H9 (cell line): ENCODE data around the gene ABHD17C. TPM values are rescaled to one million over a fixed set of nuclear protein-coding genes. Genes with fewer than 3 reads are reported as not detected.

Experiments
- DNase-seq: peaks from one replicate; pipeline ENCODE4 v3.0.0-alpha.2; 2017
- H2AFZ ChIP-seq: one replicate; pipeline ENCODE4 v1.6.1; 2013; ENCODE audit warnings: mild to moderate bottlenecking, low read length, control low read depth, moderate library complexity
- H2AK5ac ChIP-seq: 2 replicates; pipeline ENCODE4 v1.6.1; 2013; ENCODE audit warnings: low read length, control low read depth, mixed read lengths; ENCODE audit not compliant: insufficient read length
- H2BK120ac ChIP-seq: one replicate; pipeline ENCODE4 v1.6.1; 2013; ENCODE audit warnings: low read depth, mild to moderate bottlenecking, low read length, control low read depth, inconsistent platforms; ENCODE audit not compliant: poor library complexity, severe bottlenecking
- H2BK12ac ChIP-seq: 2 replicates; pipeline ENCODE4 v1.6.1; 2013; ENCODE audit warnings: low read length, control low read depth, mixed read lengths, low read depth; ENCODE audit not compliant: insufficient read length
- H2BK15ac ChIP-seq: 2 replicates; pipeline ENCODE4 v1.6.1; 2013; ENCODE audit warnings: low read depth, low read length, control low read depth
- H2BK20ac ChIP-seq: one replicate; pipeline ENCODE4 v1.6.1; 2013; ENCODE audit warnings: low read depth, mild to moderate bottlenecking, low read length, control low read depth, inconsistent platforms; ENCODE audit not compliant: poor library complexity, severe bottlenecking
- H2BK5ac ChIP-seq: 2 replicates; pipeline ENCODE4 v1.6.1; 2013; ENCODE audit warnings: low read length, control low read depth, mixed read lengths; ENCODE audit not compliant: insufficient read length
- H3K14ac ChIP-seq: 2 replicates; pipeline ENCODE4 v1.6.1; 2013; ENCODE audit warnings: low read length, control low read depth; ENCODE audit not compliant: insufficient read depth
- H3K18ac ChIP-seq: 2 replicates; pipeline ENCODE4 v1.6.1; 2013; ENCODE audit warnings: low read depth, mild to moderate bottlenecking, mixed read lengths, low read length, control low read depth; ENCODE audit not compliant: insufficient read length
- H3K23ac ChIP-seq: 2 replicates; pipeline ENCODE4 v1.6.1; 2013; ENCODE audit warnings: low read length, control low read depth, mixed read lengths, low read depth; ENCODE audit not compliant: insufficient read length
- H3K23me2 ChIP-seq: 2 replicates; pipeline ENCODE4 v1.6.1; 2013; ENCODE audit warnings: low read depth, mild to moderate bottlenecking, mixed read lengths, low read length, control low read depth; ENCODE audit not compliant: insufficient read length, poor library complexity, severe bottlenecking
- H3K27ac ChIP-seq: 2 replicates; pipeline ENCODE4 v1.5.1; 2013; ENCODE audit warnings: low read length, control low read depth, mixed read lengths, low read depth; ENCODE audit not compliant: insufficient read length
- H3K27me3 ChIP-seq: 2 replicates; pipeline ENCODE4 v1.6.1; 2013; ENCODE audit warnings: low read length, control low read depth, inconsistent platforms; ENCODE audit not compliant: insufficient read depth
- H3K4ac ChIP-seq: 2 replicates; pipeline ENCODE4 v1.6.1; 2013; ENCODE audit warnings: low read depth, mild to moderate bottlenecking, control low read depth, inconsistent platforms, low read length, moderate library complexity
- H3K4me1 ChIP-seq: 2 replicates; pipeline ENCODE4 v1.6.1; 2013; ENCODE audit warnings: low read length, control low read depth, inconsistent platforms; ENCODE audit not compliant: insufficient read depth
- H3K4me2 ChIP-seq: 2 replicates; pipeline ENCODE4 v1.6.1; 2013; ENCODE audit warnings: low read length, control low read depth, mixed read lengths; ENCODE audit not compliant: insufficient read length, insufficient read depth
- H3K56ac ChIP-seq: 2 replicates; pipeline ENCODE4 v1.6.1; 2013; ENCODE audit warnings: low read depth, mild to moderate bottlenecking, mixed read lengths, low read length, control low read depth; ENCODE audit not compliant: insufficient read length
- H3K79me1 ChIP-seq: 2 replicates; pipeline ENCODE4 v1.6.1; 2013; ENCODE audit warnings: low read depth, mild to moderate bottlenecking, moderate library complexity, low read length, control low read depth, inconsistent platforms; ENCODE audit not compliant: insufficient read depth, poor library complexity, severe bottlenecking
- H3K79me2 ChIP-seq: 2 replicates; pipeline ENCODE4 v1.6.1; 2013; ENCODE audit warnings: low read length, control low read depth, inconsistent platforms; ENCODE audit not compliant: insufficient read depth
- H3K9ac ChIP-seq: 2 replicates; pipeline ENCODE4 v1.6.1; 2013; ENCODE audit warnings: low read length, control low read depth, mixed read lengths; ENCODE audit not compliant: insufficient read length; ENCODE audit errors: extremely low read depth
- H3K9me3 ChIP-seq: one replicate; pipeline ENCODE4 v1.6.1; 2013; ENCODE audit warnings: low read depth, low read length, inconsistent platforms; ENCODE audit not compliant: control insufficient read depth
- H3T11ph ChIP-seq: one replicate; pipeline ENCODE4 v1.6.1; 2013; ENCODE audit warnings: mild to moderate bottlenecking, low read length, control low read depth, inconsistent platforms
- H4K20me1 ChIP-seq: one replicate; pipeline ENCODE4 v1.6.1; 2013; ENCODE audit not compliant: control insufficient read depth, insufficient read length, insufficient read depth
- H4K5ac ChIP-seq: 2 replicates; pipeline ENCODE4 v1.6.1; 2013; ENCODE audit warnings: low read depth, mild to moderate bottlenecking, mixed read lengths, low read length, control low read depth; ENCODE audit not compliant: insufficient read length
- H4K8ac ChIP-seq: replicated peaks from 2 replicates; pipeline ENCODE4 v1.6.1; 2013; ENCODE audit warnings: low read length, control low read depth, mixed read lengths, low read depth; ENCODE audit not compliant: insufficient read length
- H4K91ac ChIP-seq: 2 replicates; pipeline ENCODE4 v1.6.1; 2013; ENCODE audit warnings: low read depth, mild to moderate bottlenecking, moderate library complexity, mixed read lengths, low read length, control low read depth; ENCODE audit not compliant: insufficient read length
- H3K27ac Mint-ChIP-seq, 3 experiments: 2 replicates in 2 of 3; 3 replicates in 1 of 3; pipeline ENCODE4 v1.8.0; 2020 to 2021; ENCODE audit warnings: mixed read lengths in 3 of 3, mild to moderate bottlenecking in 1 of 3, moderate library complexity in 1 of 3
- H3K27me3 Mint-ChIP-seq: 2 replicates; pipeline ENCODE4 v1.8.0; 2021; ENCODE audit warnings: low read depth, mild to moderate bottlenecking, moderate library complexity, mixed read lengths
- H3K36me3 Mint-ChIP-seq, 3 experiments: 2 replicates in 2 of 3; 3 replicates in 1 of 3; pipeline ENCODE4 v1.8.0; 2020 to 2021; ENCODE audit warnings: low read depth in 3 of 3, mixed read lengths in 3 of 3; ENCODE audit not compliant: insufficient read depth in 1 of 3
- H3K4me1 Mint-ChIP-seq, 2 experiments: 2 replicates each; pipeline ENCODE4 v1.8.0; 2020; ENCODE audit warnings: mixed read lengths in 2 of 2
- H3K4me3 Mint-ChIP-seq, 2 experiments: 2 replicates in 1 of 2; 3 replicates in 1 of 2; pipeline ENCODE4 v1.8.0; 2020 to 2021; ENCODE audit warnings: mild to moderate bottlenecking in 2 of 2, mixed read lengths in 2 of 2, moderate library complexity in 1 of 2
- H3K9me3 Mint-ChIP-seq, 2 experiments: 2 replicates in 1 of 2; 3 replicates in 1 of 2; pipeline ENCODE4 v1.8.0; 2020; ENCODE audit warnings: mild to moderate bottlenecking in 2 of 2, mixed read lengths in 2 of 2, moderate library complexity in 1 of 2
- CTCF ChIP-seq: fragments of 200-600 bp; sonication (generic); conservative IDR thresholded peaks from 3 replicates; pipeline ENCODE4 v1.8.0; 2021; ENCODE audit warnings: antibody characterized with exemption, mild to moderate bottlenecking
- WGBS: extraction: QIAGEN DNeasy Blood & Tissue Kit; methylation state at CpG from one replicate; pipeline ENCODE4 v1.1.7; 2013; ENCODE audit warnings: missing lambda C conversion rate, low lambda C conversion rate, mixed read lengths; ENCODE audit not compliant: insufficient read length; ENCODE audit errors: extremely low coverage; 5-methylcytosine and 5-hydroxymethylcytosine counted together
- total RNA-seq: library from RNA; stranded (reverse); gene quantifications from 2 replicates; pipeline ENCODE4 v1.2.1, GENCODE V29; 2021

The ABHD17C gene
- total RNA-seq, 1 experiment from 2014 or later: 21.5 TPM

GRCh38 chr15:80685628-80686027 lies 9.5 kb upstream of the ABHD17C start:
- H3K14ac ChIP-seq: no peak overlapping the region
- no peak overlapping the region for H2BK12ac ChIP-seq
- peaks cover 12 to 15% of the 10 kb centered on the region in 2 experiments for H3K4me1 Mint-ChIP-seq
- no peaks in the 10 kb centered on the region for H4K20me1 ChIP-seq
- H3K9me3 ChIP-seq: no peaks in the 10 kb centered on the region
- no peak overlapping the region for H4K8ac ChIP-seq
- H2BK15ac ChIP-seq: no peak overlapping the region
- H3K27ac ChIP-seq: no peak overlapping the region
- H3K23ac ChIP-seq: no peak overlapping the region
- H2BK120ac ChIP-seq: no peak overlapping the region
- no peaks in the 10 kb centered on the region for H3K79me1 ChIP-seq
- H2BK20ac ChIP-seq: no peak overlapping the region
- H3K27me3 Mint-ChIP-seq: peaks cover 3% of the 10 kb centered on the region
- H3T11ph ChIP-seq: no peak overlapping the region
- H3K23me2 ChIP-seq: no peaks in the 10 kb centered on the region
- no peak overlapping the region for H3K27ac Mint-ChIP-seq
- peaks cover 0 to 4% (median 3%) of the 10 kb centered on the region in 3 experiments; a peak in 1 of 7 replicates for H3K36me3 Mint-ChIP-seq
- H3K27me3 ChIP-seq: no peaks in the 10 kb centered on the region
- WGBS: no CpG with 5 or more reads among the region's 1 CpG
- H3K9ac ChIP-seq: no peak overlapping the region
- no peak for TF ChIP-seq CTCF
- no peaks in the 10 kb centered on the region; the same call in 1 of the 2 replicates for H3K4me1 ChIP-seq
- H3K9me3 Mint-ChIP-seq: peaks cover 3 to 4% of the 10 kb centered on the region in 2 experiments; a peak in 2 of 5 replicates
- H2AFZ ChIP-seq: no peak overlapping the region
- H3K4ac ChIP-seq: no peak overlapping the region
- H3K79me2 ChIP-seq: no peaks in the 10 kb centered on the region
- H3K56ac ChIP-seq: no peak overlapping the region
- no peak overlapping the region for H2AK5ac ChIP-seq
- no peak overlapping the region for H3K4me3 Mint-ChIP-seq
- no peak overlapping the region for H3K18ac ChIP-seq
- H4K5ac ChIP-seq: no peak overlapping the region
- H2BK5ac ChIP-seq: no peak overlapping the region
- no peak overlapping the region for H3K4me2 ChIP-seq
- no peak overlapping the region for H4K91ac ChIP-seq
- no peak for DNase-seq
